Activated T-cell treated with anti-CD3 and anti-CD28 coated beads for 4 hours (primary cell): ENCODE measurements around the gene ARHGAP33.
"Not testable (repeated sequence)": the region's sequence is repeated elsewhere in the genome, so short reads cannot be mapped to it uniquely, and the experiment has no call there.

Source experiments
- DNase-seq: peaks from one replicate; pipeline ENCODE4 v3.0.0-alpha.2; 2020

Gene ARHGAP33

GRCh38 chr19:35796645-35797542 lies 21.5 kb downstream of the ARHGAP33 start:
- no peak for DNase-seq

DNA sequence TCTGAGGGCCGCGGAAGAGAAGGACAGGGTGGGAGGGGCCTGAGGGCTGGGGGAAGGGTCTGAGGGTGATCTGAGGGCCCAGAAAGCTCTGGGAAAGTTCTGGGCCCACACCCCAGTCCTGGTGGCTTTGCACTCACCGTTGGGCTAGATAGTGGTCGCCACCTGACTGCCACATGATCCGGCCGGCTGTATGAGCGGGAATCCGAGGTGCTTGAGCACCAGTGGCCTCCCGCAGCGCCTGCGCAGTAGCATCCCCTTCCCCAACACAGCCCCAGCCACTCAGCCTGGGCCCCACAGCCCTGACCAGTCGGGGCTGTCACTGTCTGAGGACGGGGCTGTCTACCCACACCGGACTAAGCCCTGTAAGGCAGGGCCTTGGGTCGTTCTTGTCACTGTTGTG lies 22.3 kb downstream of the ARHGAP33 start:
- no peak for DNase-seq

DNA sequence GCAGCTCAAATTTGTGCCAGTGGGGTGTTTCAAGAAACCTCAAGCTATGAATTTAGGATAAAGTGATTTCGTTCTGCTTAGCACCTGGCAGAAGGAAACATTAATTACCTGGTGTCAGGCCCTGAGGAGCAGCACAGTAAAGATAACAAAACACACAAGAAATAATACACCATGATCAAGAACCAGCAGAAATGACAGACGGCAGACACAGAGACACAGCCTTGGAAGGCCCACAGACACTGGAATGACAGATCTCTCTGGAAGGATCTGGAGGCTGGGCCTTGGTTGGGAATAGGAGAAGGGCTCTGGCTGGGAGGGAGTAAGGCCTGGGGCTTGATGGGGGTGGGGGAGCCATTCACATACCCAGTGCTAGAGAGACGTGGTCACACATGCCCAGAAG lies 26.5 kb downstream of the ARHGAP33 start:
- DNase-seq: no peak

- DNase-seq: no peak
Measured at GRCh38 chr19:35805526-35806102, 30.2 kb downstream of the ARHGAP33 start.

DNA sequence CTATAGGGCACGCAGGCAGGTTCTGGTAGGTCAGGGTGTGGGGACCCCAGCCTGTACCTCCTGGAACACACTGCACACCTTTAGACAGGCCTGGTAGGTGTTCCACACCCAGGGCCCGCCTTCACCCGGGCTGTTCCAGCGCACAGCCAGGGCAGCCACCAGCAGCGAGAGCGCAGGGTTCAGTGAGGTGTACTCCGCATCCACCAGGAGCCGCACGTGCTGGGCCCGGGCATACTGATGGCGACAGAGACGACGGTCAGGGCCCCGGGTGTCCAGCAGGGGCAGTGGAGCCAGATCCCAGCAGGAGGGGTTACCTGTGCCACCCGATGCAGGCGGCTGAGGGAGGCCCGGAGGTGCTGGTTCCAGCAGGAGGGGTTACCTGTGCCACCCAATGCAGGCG lies 31.2 kb downstream of the ARHGAP33 start:
- DNase-seq: no peak

DNA sequence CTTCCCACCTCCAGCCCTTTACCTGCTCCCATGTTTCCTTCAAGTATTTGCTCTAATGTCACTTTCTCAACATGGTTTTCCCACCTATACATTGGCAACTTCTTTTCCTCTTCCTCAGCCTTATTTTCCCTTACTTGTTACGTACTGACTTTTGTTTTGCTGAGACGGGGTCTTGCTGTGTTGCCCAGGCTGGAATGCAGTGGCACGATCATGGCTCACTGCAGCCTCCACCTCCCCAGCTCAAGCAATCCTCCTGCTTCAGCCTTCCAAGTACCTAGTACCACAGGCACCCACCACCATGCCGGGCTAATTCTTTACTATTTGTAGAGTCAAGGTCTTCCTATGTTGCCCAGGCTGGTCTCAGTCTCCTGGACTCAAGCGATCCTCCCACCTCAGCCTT lies 32.3 kb downstream of the ARHGAP33 start:
- DNase-seq: no peak

DNA sequence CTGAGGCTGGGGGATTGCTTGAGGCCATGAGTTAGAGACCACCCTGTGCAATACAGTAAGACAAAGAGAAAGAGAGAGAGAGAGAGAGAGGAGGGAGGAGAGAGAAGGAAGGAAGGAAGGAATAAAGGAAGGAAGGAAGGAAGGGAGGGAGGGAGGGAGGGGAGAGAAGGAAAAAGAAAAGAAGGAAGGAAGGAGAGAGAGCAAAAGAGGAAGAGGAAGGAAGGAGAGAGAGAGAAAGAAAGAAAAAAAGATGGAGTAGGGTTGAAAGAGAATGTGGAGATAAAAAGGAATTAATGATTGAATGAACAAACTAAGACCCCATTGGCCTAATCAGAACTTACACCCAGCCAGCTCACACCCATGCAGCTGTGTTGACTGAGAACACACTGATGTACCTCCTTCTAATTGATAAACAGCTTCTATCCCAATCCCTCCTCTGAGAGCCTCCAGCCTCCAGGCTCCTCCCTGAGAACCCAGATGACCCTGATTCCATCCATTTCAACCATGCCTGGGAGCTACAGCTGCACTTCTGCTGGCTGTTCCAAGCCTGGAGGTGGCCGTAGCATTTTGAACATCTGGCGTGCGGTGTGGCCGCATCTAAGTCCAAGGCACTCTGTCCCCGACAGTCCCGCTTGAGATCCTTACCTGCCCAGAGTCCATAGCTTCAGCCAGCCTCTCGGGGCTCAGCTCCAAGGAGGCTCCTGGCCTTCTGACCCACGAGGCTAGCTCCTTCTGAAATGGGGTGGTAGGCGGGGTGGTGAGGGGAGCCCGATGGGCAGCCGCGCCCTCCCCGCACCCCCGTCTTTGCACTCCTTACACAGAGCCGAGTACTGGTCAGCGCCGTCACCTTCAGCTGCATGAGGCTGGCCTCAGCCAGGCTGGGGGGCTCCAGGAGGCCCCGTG lies 36.2 kb downstream of the ARHGAP33 start:
- no peak for DNase-seq

DNA sequence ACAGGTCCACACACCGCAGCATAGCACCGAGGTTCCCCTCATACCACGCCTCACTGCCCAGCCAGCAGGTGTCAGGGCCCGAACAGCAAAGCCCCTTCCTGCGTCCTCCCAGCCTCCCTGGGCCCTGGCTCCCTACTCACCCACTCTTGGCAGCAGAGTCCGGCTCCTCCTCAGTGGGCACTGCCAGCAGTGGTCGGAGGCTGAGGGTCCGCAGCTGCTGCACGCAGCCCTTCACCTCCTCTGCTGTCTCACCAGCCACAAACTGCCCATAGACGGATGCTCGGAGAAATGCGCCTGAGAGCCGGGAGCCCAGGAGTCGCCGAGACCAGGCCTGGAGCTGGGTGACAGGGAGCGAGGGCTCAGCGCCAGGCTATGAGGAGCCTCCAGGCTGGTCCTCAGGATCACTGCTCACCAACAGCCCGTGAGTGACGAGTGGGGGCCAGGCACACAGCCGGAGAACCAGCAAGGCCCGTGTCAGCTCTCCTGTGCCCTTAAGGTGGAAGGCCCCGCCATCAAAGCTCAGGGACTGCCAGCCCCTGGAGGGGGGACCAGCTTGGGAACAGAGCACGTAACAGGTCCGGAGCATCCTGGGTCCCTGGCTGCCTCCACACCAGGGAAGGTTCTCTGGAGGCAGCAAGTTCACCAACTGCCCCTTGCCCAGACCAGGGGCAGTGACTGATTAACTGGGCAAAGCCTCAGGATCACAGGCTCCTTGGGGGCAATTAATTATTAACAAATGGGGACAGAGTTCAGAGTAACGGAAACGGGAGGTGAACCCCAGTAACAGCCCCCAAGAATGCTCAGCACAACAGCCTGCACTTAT lies 37.1 kb downstream of the ARHGAP33 start, which contains the start of gene PRODH2:
Gene PRODH2, minus strand, starts transcription at position 626 of the 823 bp plus-strand sequence. Its CDS starts 40 bp downstream, at position 586.
- DNase-seq: no peak

- DNase-seq: no peak
Measured at GRCh38 chr19:35813043-35813890, 37.9 kb downstream of the ARHGAP33 start.

DNA sequence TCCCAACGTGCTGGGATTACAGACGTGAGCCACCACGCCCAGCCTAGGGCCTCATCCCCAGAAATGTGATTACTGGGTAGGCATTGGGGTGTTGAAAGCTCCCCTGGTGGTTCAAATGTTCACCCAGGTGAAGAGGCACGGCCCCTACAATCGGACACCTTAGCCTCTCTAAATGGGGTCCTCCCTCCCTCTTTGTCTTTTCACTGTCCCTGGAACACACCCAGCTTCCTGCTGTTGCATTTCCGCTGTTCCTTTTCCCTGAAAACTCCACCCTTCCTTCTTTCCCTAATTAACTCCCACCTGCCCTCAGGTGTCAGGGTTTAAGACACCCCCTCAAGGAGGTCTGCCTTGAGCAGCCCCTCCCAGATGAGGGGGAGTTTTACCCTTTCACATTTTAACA lies 40.9 kb downstream of the ARHGAP33 start:
- no peak for DNase-seq

DNA sequence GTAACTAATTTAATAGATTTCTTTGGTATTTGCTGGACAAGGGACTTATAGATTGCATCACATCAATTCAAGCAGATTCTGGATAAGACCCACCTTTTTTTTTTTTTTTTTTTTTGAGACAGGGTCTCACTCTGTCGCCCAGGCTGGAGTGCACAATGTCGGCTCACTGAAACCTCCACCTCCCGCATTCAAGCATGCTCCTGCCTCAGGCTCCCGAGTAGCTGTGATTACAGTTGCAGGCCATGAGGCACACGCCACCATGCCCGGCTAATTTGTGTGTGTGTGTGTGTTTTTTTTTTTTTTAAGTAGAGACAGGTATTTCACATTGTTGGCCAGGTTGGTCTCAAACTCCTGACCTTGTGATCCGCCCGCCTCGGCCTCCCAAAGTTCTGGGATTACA lies 41.5 kb downstream of the ARHGAP33 start:
- no peak for DNase-seq

DNA sequence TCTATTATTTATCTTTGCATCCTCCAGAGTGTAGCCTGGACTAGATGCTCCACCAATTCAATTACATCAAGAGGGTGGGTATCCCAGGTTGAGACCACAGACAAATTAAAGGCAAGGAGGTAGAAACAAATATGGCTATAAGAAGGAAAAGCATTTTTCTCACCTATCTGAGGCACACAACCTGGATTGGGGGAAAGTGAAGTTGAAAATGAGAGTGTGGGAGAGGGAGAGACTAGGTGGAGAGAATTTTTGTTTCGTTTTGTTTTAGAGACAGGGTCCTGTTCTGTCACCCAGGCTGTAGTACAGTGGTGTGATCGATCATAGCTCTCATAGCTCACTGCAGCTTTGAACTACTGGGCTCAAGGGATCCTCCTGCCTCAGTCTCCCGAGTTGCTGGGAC lies 43.1 kb downstream of the ARHGAP33 start:
- DNase-seq: no peak

- no peak for DNase-seq
Measured at GRCh38 chr19:35822579-35822978, 47.2 kb downstream of the ARHGAP33 start.

GRCh38 chr19:35824150-35824549 lies 48.8 kb downstream of the ARHGAP33 start:
- DNase-seq: no peak

DNA sequence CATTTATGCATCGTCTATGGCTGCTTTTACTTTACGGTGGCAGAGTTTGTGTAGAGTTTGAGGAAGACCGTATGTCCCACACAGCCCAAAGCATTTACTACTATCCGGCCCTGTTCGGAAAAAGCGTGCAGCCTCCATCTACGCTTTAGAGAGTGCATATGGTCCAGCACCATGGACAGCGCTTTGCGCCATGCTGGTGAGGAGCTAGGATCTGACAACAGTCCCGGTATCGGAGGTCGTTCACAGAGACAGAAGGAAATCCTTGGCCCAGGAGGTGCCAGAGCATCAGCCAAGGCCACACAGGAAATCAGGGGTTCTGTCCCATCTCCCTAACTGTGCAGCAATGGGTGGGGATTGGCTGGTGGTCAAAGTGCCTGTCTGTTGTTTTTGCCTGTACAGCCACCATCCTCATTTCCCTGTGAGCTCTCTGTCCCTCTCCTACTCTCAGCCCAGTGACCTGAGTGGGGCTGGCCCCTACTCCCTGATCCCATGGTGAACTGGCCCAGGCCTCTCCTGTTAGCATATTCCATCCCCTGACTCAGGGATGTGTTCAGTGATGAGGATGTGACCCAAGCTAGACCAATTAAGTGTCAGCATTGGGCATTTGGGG lies 53.4 kb downstream of the ARHGAP33 start:
- DNase-seq: peak; percentile 18

GRCh38 chr19:35830986-35831385 lies 55.6 kb downstream of the ARHGAP33 start:
- no peak for DNase-seq

DNA sequence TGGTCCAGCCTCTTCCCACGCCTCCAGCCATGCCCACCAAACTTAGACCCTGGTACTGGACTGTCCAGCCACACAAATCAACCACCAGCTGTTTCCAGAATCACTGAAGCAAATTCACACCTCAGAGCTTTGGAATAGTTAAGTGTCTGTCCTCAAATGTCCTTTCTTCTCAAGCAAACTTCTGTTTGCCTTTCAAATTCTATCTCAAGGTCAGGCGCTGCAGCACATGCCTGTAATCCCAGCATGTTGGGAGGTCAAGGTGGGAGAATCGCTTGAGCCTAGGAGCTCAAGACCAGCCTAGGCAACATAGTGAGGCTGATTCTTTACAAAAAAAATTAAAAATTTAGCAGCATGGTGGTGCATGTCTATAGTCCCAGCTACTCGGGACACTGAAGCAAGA lies 56.7 kb downstream of the ARHGAP33 start:
- DNase-seq: no peak

DNA sequence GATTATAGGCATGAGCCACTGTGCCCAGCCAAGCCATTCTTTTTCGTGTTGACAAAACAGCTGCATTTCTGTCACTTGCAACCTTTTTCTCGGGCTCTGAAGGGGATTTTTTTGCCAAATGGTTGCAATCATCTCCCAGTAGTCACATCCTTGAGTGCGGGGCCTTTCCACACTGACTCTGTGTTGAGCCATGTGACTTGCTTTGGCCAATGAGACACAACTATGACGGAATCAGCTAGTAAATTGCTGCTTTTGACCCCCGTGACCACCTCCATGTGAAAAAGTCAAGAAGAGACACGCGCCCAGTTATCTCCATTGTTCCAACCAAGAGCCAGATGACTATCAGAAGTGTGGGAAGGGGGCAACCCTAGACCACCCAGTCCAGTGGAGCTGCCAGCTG lies 58.6 kb downstream of the ARHGAP33 start:
- DNase-seq: no peak

DNA sequence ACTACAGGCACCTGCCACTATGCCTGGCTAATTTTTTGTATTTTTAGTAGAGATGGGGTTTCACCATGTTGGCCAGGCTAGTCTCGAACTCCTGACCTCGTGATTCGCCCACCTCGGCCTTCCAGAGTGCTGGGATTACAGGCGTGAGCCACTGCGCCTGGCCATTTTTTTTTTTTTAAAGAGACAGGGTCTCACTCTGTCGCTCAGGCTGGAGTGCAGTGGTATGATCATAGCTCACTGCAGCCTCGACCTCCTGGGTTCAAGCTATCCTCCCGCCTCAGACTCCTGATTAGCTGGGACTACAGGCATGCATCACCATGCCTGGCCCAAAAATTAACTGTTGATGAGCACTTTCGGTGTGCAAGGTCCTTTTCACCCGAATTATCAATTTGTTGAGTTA lies 60.7 kb downstream of the ARHGAP33 start:
- DNase-seq: not testable (repeated sequence)
